AG09309 (cell line): ENCODE measurements around the gene CNOT6L.

Experiments
- DNase-seq: peaks from one replicate; pipeline ENCODE4 v3.0.0-alpha.2; 2010; ENCODE audit warnings: low read depth
- H3K4me3 ChIP-seq: 2 replicates; pipeline ENCODE4 v1.5.1; 2011; ENCODE audit warnings: mild to moderate bottlenecking, low read depth, low read length, moderate library complexity; ENCODE audit not compliant: control insufficient read depth
- CTCF ChIP-seq: IDR thresholded peaks from 2 replicates; pipeline ENCODE4 v1.5.1; 2011; ENCODE audit warnings: mild to moderate bottlenecking, low read depth, low read length, inconsistent platforms; ENCODE audit not compliant: insufficient read depth, control insufficient read depth; ENCODE audit errors: missing control alignments

Gene CNOT6L

DNA sequence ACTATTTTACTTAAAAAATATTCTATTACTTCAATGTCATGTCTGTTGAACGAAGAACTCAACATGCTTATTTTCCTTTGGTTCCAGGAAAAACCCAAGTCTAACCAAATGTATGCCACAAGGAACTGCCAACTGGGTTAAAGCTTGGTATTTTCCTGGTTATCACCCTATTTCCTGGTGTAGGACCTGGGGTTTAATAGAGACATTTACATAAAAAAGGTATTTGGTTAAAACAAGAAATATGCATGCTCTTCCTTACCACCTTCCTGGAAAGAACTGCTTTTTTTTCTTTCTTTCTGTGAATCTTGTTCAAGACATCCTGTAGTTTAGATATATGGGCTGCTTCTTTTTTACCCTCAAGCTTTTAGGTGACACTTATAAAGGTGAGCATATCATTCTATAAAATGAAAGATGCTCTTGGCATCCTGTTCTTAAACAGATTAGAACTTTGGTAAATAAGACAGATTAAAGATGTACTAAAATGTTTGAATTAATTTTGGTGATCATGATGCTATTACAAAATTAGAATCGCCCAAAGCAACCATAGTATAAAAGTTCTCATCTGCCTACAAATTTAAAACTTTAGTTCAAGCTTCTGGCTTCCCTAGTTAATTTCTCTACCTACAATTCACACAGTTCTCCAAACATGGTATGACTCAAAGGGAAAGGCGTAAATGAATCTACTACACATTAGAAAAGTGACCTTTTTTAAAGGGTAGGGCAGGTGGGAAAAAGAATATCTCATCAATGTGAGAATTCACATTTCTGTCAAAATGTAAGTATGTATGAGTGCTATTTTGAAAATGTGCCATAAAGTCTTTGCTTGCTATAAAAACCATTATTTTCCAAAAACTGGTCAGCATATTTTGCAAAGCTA is 103.5 kb downstream of the CNOT6L start:
- DNase-seq: no peak
- TF ChIP-seq CTCF: no peak
- no peak overlapping the region for H3K4me3 ChIP-seq

- no peak for TF ChIP-seq CTCF
- no peak overlapping the region for H3K4me3 ChIP-seq
- no peak for DNase-seq
Measured at GRCh38 chr4:77714514-77714913, 104.7 kb downstream of the CNOT6L start.

DNA sequence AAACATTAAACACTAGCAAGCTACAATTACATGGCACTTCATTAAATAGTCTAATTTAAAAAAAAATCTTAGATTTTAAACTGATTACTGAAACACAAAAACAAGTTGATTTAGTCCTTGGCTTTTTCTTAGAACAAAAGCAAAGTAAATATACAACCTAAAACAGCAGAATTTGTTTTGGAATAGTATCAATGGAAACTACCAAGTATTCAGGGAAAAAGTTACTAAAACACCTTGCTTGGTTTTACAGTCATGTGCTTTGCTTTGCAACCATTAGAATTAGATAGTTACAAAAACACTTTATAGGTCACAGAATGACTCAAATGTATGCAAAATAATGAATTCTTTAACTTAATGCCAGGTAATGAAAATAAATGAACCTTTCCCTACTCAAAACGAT is 105.3 kb downstream of the CNOT6L start:
- TF ChIP-seq CTCF: no peak
- no peak overlapping the region for H3K4me3 ChIP-seq
- no peak for DNase-seq

GRCh38 chr4:77712675-77713074 is 106.5 kb downstream of the CNOT6L start:
- DNase-seq: no peak
- TF ChIP-seq CTCF: no peak
- no peak overlapping the region for H3K4me3 ChIP-seq

DNA sequence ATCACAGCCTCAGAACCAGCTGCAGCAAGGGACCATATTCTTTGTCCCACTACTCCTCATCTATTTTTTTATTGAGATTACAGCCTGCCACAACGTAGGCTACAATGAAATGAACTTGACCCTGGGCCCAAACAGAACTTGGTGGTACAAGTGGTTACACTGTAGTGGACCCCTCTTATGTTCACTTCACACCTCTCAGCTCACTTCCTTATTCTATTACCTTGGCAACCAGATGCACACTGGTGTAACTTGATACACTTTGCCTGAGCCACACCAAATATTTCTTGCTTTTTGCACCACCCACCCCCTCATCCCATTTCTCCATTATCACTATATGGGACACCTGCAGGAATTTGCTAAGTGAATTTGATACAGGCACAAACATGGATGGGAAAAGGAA is 107.7 kb downstream of the CNOT6L start:
- H3K4me3 ChIP-seq: no peak overlapping the region
- TF ChIP-seq CTCF: no peak
- no peak for DNase-seq

DNA sequence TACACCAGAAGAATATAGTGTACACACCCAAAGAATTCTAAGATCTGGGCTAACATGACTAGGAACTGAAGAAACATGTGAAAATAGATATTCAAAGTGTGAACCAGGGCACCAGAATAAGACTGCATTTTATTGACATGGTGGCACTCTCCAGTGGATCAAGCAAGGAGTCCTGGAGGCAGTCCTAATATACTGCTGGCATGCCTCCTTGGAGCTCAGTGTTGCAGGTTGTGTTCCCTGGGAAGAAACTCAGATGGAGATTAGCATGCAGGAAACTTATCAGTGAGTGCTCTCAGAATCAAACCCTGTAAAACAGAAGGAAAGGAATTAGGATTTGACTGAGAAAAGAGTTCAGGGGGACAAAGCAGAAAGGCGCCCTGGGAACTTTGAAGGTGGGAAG is 108.5 kb downstream of the CNOT6L start:
- no peak overlapping the region for H3K4me3 ChIP-seq
- no peak for DNase-seq
- TF ChIP-seq CTCF: no peak
